ENCODE data around the gene CHCHD10.

- TF ChIP-seq CTCF (IDR thresholded peaks at IDR 0.05) (no peak), TP53 (CRISPR knock-in tag; IDR thresholded peaks at IDR 0.05) (no peak), JUN (CRISPR knock-in tag; IDR thresholded peaks at IDR 0.05) (no peak), IRF2 (CRISPR knock-in tag; IDR thresholded peaks at IDR 0.05; ENCODE audit: borderline replicate concordance, low read depth) (no peak), MAX (CRISPR knock-in tag; IDR thresholded peaks at IDR 0.05) (no peak), NR3C1 (CRISPR knock-in tag; conservative IDR thresholded peaks at IDR 0.05; ENCODE audit: low read depth) (no peak), ZNF263 (CRISPR knock-in tag; IDR thresholded peaks at IDR 0.05; ENCODE audit: low read depth) (no peak), NR2C2 (CRISPR knock-in tag; IDR thresholded peaks at IDR 0.05) (no peak), USF2 (CRISPR knock-in tag; IDR thresholded peaks at IDR 0.05) (no peak), FOXP1 (CRISPR knock-in tag; IDR thresholded peaks at IDR 0.05; ENCODE audit: borderline replicate concordance) (no peak), E2F4 (CRISPR knock-in tag; IDR thresholded peaks at IDR 0.05; ENCODE audit: borderline replicate concordance, low read depth) (no peak)
These were observed 10.2 kb upstream of the CHCHD10 start for GRCh38 chr22:23777776-23778576.
